Measurements from ENCODE around the gene VMP1.

DNA sequence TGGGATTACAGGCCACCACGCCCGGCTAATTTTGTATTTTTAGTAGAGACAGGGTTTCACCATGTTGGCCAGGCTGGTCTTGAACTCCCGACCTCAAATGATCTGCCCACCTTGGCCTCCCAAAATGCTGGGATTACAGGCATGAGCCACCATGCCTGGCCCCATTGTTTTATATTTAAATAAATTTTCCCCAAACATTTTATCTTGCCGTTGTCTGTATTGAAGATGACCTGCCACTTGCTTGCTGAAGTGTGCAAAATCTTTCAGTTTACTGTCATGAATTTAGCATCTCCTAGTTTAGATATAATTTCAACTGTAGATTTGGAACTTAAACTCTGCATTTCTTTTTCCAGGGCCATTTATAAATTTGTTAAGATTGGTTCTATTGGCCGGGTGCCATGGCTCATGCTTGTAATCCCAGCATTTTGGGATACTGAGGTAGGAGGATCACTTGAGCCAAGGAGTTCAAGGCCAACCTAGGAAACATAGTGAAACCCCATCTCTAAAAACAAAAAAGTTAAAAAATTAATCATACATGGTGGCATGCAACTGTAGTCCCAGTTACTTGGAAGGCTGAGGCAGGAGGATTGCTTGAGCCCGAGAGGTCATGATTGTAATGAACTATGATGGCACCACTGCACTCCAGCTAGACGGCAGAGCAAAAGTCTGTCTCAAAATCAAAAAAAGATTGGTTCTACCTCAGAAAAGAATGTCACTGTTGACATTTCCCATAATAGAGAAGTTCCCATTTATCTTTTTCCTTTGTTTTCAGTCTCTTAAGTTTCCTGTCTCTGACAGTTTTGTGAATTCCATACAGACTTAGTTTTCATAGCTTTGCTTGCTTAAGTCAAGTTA, 84.4 kb downstream of the VMP1 start:
- TF ChIP-seq, protein P1, sequence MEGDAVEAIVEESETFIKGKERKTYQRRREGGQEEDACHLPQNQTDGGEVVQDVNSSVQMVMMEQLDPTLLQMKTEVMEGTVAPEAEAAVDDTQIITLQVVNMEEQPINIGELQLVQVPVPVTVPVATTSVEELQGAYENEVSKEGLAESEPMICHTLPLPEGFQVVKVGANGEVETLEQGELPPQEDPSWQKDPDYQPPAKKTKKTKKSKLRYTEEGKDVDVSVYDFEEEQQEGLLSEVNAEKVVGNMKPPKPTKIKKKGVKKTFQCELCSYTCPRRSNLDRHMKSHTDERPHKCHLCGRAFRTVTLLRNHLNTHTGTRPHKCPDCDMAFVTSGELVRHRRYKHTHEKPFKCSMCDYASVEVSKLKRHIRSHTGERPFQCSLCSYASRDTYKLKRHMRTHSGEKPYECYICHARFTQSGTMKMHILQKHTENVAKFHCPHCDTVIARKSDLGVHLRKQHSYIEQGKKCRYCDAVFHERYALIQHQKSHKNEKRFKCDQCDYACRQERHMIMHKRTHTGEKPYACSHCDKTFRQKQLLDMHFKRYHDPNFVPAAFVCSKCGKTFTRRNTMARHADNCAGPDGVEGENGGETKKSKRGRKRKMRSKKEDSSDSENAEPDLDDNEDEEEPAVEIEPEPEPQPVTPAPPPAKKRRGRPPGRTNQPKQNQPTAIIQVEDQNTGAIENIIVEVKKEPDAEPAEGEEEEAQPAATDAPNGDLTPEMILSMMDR (IDR thresholded peaks at IDR 0.05) = no peak
- TF ChIP-seq, protein P2, sequence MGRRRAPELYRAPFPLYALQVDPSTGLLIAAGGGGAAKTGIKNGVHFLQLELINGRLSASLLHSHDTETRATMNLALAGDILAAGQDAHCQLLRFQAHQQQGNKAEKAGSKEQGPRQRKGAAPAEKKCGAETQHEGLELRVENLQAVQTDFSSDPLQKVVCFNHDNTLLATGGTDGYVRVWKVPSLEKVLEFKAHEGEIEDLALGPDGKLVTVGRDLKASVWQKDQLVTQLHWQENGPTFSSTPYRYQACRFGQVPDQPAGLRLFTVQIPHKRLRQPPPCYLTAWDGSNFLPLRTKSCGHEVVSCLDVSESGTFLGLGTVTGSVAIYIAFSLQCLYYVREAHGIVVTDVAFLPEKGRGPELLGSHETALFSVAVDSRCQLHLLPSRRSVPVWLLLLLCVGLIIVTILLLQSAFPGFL (CRISPR knock-in tag; IDR thresholded peaks at IDR 0.05; ENCODE audit: borderline replicate concordance) = no peak
- TF ChIP-seq FOXP1 (CRISPR knock-in tag; IDR thresholded peaks at IDR 0.05; ENCODE audit: borderline replicate concordance) = no peak
- TF ChIP-seq, protein P3, sequence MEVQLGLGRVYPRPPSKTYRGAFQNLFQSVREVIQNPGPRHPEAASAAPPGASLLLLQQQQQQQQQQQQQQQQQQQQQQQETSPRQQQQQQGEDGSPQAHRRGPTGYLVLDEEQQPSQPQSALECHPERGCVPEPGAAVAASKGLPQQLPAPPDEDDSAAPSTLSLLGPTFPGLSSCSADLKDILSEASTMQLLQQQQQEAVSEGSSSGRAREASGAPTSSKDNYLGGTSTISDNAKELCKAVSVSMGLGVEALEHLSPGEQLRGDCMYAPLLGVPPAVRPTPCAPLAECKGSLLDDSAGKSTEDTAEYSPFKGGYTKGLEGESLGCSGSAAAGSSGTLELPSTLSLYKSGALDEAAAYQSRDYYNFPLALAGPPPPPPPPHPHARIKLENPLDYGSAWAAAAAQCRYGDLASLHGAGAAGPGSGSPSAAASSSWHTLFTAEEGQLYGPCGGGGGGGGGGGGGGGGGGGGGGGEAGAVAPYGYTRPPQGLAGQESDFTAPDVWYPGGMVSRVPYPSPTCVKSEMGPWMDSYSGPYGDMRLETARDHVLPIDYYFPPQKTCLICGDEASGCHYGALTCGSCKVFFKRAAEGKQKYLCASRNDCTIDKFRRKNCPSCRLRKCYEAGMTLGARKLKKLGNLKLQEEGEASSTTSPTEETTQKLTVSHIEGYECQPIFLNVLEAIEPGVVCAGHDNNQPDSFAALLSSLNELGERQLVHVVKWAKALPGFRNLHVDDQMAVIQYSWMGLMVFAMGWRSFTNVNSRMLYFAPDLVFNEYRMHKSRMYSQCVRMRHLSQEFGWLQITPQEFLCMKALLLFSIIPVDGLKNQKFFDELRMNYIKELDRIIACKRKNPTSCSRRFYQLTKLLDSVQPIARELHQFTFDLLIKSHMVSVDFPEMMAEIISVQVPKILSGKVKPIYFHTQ (CRISPR knock-in tag; IDR thresholded peaks at IDR 0.05) = no peak
- TF ChIP-seq, protein P4, sequence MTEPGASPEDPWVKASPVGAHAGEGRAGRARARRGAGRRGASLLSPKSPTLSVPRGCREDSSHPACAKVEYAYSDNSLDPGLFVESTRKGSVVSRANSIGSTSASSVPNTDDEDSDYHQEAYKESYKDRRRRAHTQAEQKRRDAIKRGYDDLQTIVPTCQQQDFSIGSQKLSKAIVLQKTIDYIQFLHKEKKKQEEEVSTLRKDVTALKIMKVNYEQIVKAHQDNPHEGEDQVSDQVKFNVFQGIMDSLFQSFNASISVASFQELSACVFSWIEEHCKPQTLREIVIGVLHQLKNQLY (CRISPR knock-in tag; IDR thresholded peaks at IDR 0.05) = no peak
- TF ChIP-seq, protein P5, sequence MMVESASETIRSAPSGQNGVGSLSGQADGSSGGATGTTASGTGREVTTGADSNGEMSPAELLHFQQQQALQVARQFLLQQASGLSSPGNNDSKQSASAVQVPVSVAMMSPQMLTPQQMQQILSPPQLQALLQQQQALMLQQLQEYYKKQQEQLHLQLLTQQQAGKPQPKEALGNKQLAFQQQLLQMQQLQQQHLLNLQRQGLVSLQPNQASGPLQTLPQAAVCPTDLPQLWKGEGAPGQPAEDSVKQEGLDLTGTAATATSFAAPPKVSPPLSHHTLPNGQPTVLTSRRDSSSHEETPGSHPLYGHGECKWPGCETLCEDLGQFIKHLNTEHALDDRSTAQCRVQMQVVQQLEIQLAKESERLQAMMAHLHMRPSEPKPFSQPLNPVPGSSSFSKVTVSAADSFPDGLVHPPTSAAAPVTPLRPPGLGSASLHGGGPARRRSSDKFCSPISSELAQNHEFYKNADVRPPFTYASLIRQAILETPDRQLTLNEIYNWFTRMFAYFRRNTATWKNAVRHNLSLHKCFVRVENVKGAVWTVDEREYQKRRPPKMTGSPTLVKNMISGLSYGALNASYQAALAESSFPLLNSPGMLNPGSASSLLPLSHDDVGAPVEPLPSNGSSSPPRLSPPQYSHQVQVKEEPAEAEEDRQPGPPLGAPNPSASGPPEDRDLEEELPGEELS (CRISPR knock-in tag; IDR thresholded peaks at IDR 0.05) = no peak

All from WTC11 (cell line).